ENCODE data around the gene PRIMA1.

The PRIMA1 gene

DNA sequence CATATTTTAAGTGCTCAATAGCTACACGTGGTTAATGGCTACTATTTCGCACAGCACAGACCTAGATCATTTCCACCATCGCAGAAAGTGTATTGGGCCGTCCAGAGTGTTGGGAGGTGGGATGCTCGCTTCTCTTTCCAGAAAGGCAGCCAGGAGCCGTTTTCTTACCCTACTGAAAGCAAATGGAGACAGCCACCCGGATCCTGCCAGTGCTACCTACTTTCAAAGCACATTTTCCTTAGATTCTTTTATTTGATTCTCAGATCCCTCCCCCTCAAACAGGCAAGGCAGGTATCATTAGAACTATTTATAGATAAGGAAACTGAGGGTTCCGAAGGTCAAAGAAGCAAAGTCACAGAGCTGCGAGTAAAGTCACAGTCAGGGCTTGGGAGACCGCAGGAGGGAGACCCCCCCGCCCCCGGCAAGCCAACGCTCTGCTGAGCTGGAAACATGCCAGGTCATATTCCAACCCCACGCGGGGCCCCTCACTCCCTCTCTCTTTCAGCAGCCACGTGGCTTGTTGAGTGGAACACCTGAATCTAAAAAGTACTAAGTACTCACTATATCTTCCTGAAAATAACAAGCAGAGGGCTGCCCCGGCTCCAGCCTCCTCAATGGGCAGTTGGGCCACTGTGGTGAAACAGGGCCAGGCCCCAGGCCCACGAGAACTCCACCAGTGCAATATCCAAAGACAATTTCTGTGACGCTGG, 36.2 kb downstream of the PRIMA1 start:
- no peak for DNase-seq

DNA sequence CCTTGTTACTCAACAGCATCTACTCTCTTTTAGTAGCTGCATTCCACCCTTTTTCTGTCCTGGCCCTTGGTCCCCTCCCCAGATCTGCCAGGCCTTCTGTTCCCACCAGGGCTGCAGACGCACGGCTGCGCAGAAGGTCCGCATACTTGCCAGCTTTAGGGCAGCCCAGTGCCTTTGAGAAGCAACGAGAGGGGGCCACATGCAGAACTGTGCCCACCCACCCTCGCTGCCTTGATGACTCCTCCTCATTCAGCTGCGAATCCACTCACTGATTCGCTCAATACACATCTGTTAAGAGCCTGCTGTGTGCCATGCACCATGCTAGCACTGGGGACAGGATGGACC, 39.2 kb downstream of the PRIMA1 start:
- DNase-seq: no peak

DNA sequence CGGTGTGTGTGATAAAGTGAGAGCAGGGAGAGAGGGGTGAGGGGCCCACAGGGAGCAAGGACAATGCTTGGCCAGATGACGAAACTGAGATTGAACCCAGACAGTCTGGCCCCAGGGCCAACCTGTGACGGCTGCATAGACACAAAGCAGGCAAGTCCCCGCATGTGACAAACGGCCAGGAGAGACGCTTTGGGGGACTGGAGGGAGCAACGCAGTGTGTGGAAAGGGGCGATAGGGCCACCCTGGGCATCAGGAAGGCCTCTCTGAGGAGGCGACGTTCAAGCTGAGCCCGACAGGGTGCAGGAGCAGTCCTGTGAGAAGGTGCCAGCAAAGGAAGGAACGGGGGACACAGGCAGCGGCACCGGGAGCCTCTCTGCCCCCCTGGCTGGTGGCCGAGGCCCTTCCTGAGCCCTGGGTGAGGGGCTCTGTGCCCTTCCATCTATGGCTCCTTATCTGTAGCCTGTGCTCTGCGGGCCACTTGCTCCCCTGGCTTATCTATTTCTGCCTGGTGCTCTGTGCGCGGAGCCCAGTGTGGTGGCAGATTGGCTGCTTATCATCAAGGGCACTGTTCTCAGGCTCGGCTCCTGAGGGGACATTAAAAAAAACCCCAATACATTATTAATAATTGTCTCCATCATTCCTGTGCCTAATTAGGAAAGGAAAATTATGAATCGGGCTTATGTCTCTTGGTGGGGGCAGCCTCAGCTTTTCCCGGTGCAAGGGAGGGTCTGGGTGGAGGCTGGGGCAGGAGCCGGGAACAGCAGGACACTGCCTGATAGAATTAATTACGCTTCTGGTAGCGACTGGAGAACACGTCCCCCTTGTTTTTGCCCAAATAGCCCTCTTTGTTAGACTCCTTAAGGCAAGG, 39.8 kb downstream of the PRIMA1 start:
- DNase-seq: no peak

DNA sequence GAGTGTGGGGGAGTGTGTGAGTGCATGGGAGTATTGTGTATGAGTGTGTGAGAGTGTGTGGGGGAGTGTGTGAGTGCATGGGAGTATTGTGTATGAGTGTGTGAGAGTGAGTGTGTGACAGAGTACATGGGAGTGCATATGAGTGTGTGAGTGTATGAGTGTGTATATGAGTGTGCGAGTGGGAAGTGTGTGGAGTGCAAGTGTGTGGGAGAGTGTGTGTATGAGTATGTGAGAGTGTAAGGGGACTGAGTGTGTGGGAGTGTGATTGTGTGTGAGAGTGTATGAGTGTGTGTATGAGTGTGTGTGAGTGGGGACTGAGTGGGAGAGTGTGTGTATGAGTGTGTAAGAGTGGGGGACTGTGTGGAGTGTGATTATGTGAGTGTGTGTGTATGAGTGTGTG, 40.7 kb downstream of the PRIMA1 start:
- DNase-seq: no peak

DNA sequence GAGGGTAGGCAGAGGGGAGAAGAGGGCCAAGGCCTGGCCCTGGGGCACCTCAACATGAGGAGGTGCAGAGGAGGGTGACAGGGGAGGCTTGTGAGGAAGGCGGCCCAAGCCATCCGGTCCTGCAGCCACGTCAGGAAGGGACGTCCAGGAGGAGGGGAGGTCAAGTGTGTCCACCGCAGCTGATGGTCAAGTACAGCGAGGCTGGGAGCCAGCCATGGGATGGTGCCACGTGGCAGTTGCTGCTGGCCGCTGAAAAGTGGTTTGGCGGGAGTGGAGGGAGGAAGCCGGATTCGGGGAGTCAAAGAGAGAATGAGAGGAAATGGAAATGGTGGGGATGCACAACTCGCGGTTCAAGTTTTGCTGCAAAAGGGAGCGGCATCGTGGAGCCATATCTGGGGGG, 41.2 kb downstream of the PRIMA1 start:
- no peak for DNase-seq

DNA sequence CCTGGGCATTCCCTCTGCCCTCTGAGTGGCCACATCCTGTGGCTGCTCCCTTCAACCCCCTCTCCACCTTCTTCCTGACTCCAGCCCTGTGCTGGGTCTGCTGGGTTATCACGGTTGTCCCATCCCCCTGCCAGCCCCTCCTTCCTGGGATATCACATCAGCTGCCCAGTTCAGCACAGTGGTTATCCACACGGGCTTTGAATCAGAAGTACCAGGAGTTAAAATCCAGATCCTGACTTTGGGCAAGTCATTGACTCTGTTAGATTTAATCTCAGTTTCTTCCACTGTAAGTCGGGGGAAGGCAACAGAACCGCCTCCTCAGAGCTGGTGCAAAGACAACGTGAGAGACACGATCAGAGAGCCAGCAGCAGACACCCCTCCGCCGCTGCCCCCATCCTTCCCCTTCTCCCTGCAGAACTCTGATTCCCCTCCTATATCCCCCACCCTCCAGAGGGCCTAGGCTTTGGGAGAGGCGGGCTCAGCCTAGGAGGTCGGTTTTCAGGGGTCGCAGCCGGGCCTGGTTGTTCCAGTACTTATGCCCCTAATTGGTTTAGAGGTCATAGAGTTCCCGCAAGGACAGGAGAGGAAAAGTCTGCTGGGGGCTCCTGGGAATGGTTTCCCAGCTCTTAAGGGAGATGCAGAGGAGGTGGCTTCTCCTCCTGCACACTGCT, 42.5 kb downstream of the PRIMA1 start:
- no peak for DNase-seq

DNA sequence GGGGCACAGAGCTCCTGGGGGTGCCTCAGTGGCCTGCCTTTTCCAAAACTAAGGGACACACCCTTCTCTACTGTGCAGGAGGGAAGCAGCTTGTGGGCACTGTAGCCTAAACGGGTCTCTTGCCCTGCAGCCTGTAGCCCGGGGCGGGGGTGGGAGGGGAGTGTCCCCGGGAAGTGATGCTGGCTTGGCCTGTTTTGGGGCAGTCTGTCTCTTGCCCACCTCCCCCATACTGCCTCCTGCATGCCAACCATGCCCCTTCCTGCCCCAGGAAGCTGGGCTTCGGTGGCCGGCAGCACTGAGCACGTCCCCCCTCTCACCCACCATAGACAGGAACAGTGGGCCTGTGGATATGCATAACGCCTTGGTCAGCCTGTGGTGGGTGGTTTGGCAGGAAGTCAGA, 43.4 kb downstream of the PRIMA1 start:
- DNase-seq: no peak

DNA sequence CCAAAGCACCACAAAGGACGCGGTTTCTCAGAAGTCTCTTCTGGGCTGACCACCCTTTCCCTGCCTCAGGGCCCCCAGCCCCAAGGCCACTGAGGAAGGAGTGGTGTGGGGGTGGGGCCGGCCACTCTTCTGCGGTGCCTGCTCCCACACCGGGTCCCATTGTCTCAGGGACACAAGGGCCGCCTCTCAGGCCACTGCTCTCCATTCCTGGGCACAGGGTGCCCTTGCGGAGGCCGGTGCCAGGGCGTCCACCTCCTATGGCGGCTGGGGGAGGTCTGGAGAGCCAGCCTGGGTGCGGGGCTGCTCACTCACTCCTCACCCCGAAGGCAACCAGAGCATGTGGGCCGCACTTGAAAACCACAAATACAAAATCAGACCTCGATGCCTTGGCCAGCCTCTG, 44.1 kb downstream of the PRIMA1 start:
- no peak for DNase-seq

DNA sequence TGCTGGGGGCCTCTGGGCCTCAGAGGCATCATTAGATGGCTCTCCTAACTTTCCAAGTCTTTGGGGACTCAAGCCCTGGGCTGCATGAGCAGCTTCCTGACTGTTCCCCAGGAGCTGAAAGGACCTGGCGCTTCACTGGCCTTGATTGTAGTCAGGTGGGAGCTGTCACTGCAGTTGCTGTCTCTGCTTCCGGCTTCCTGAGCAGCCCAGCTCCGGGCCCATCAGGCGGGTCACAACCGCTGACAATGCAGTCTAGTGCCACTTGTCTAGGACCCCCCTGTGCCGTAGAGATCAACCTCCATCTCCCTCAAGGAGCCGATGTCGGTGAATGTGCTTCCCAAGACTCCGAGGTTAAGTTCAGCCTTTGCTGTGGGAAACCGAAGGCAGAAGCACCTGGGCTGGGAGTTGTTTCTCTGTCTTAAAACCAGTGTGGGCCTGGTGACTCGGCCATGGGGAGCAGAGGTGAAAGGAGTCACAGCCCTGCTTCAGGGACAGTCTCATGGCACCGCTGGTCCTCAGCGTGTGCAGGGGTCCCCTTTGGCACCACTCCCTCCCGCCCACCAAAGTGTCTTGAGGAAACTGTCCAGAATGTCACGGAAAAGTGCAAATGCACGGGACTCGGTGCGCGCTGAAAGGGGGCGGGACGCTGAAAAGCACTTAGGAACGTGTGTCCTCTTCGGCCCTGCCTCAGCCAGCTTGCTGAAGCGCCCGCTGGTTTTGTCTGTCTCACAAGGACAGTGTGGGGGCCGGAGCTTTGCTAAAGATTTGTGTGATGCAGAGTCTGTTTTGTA, 44.8 kb downstream of the PRIMA1 start:
- DNase-seq: no peak

DNA sequence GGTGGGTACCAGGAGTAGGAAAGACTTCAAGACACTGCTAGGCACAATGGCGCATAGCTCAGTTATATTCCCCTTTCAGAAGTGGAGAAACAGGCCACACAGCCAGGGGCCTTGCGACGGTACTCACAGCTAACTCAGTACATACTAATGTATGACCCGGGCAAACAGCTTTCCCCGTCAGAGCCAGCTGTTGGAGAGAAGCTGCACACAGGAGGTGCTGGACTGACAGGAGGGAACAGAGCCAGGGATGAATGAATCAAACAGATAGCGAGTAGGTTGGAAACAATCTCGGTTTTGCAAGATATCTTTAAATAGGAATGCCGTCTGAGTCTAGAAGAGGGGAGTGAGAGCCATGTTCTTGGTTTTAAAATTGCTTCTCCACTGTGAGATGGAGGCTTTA, 45.5 kb downstream of the PRIMA1 start:
- DNase-seq: no peak

DNA sequence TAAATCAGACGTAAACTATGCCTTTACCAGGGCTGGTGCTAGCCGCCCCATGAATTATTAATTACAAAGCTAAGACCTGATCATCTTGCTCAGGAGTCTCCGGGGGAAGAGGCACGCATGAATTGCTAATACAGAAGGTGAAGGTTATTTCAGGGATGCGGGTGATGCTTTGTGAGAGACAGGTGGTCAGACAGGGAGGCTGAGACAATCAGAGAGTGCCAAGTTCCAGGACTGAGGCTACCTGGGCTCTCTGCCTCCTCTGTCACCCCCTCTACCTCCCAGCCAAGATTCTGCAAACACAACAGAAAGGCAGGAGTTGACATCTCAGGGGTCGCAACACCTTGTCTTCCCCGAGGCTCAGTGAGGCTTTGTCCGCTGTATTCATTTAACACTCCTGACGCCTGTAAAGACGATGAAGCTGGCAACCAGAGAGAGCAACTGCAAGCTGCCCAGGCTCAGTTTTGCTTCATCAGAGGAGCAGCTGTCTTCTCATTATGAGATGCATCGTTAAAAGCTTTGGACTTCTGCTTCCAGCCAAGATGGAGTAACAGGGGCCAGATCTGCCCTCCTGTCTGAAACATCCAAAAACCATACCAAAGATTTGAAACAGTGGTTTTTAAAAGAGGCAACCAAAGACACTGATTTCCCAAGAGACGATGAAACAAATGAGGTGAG, 46.6 kb downstream of the PRIMA1 start:
- no peak for DNase-seq

DNA sequence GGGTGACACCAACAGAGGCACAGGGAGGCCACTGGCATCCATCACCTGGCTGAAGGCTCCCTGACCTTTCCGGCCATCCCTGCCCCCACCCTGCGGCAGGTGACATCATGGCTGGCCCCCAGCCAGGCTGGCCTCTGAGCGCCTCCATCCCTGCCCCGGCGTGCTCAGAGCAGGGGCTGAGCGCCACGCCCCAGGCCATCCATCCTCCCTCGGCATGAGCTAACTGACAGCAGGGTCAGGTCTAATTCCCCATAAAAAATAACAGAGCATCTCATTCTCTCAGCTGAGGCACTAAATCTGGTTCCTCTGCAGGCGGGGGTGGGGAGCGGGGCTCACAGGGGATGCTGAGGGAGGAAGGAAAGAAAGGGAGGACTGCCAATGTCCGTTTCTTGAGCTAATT, 50.7 kb downstream of the PRIMA1 start:
- no peak for DNase-seq

DNA sequence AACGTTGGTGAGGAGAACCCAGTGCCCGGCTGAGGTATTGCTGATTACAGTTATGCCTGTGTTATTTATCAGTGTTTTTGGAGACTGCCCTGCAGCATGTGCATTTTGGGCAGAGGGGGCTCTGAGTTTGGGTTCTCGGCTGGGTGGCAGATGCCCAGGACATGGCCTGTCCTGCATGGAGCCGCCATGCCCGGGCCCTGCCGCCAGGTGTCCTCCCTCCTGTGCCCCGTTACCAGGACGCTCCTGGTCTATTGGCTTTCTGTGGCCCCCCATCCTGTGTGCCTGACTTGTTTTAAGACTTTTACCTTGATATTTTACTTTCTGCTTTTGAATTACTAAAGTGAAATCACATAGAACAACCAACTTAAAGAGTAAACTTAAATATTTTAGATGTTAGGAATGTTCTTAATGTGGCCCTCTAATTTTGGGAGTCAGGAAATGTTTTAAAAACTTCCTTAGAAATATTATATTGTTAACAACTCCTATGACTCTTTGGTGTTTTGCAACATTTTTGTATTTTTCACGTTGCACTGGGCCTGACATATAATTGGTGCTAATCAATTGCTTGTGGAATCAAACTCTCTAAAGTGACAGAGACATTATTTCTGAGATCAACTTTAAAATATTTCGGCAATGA, 51.8 kb downstream of the PRIMA1 start:
- no peak for DNase-seq

DNA sequence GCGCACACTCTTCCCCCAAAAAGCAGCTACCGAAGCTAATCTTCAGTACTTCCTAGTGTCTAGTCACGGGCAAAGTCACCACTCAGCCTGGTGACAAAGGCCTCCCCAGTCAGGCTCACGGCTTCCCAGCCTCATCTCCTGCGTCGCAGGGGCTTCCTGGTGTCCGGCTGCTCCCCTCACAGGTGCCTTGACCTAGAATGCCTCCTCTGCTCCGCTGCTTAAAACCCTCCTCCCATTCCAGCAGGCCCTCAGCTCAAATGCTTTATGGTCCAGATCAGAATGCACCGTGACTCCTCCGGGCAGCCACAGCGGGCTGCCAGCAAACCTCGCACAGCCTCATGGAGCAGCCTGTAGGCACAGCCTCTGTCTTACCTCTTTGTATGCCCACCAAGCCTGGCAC, 53.1 kb downstream of the PRIMA1 start:
- DNase-seq: no peak

DNA sequence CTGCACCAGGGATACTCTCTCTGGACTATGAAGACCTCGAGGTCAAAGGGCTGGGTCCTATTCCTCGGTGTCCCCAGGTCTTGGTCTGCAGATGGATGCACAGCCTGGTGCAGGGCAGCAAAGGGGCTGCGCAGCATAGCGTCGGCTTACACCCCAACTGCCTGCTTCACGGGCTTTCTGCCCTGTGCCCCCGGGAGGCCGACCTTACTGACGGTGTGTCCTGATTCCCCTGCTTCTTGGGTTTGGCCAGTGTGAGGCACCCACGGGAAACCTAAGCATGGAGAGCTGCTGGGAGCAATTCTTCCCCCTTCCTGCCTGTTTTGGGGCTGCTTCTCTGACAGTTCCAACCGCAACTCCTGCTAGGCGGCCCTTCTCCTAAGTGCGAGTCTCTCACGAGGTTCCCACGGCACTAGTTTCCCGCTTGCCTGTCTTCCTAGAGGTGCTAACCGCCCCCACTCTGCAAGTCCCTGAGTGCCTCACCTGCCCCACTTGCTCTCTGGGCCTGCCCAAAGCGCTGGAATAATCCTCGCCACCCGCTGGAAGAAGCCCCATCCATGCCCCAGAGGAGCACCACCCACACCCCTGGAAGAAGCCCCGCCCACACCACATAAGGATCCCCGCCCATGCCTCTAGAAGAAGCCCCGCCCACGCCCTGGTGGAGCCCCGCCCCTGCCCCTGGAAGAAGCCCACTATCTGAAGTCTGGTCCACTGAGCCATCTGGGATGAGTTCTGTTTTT, 54.0 kb downstream of the PRIMA1 start:
- no peak for DNase-seq

DNA sequence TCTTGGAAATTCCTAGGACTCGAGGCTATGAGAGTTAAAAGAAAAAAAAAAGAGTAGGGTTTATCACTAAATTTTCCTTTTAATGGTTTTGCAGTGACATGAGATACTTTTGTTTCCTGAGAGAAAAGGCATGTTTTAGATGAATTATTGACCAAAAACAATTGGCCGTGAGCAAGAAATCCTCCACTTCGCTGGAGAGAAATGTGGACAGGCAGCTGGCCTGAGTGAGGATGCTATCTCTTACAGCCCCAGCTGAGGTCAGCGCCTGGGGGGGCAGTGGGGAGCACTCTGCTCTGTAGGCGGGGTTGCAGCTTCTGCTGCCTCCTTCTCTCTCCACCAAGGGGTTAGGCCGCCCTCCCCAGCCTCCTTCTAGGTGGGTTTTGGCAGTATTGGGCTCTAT, 54.7 kb downstream of the PRIMA1 start:
- DNase-seq: no peak

DNA sequence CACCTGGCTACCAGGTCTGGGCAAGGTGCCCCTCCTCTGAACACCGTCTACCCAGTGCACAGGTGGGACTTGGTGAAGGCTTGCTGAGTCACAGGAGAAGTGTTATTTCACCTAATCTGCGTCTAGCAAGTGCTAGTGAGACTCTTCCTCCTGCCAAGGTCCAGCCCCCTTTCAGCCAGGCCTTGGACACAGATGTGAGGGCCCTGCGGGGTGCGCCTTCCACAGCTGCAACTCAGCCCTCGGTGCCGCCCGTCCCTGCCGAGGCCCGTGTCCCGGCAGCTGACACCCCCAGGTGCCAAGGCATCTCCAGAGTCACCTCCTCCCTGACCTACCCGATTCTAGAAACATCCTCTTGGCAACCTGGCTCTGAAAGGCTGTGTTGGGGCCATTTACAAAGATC, 55.1 kb downstream of the PRIMA1 start:
- DNase-seq: no peak

DNA sequence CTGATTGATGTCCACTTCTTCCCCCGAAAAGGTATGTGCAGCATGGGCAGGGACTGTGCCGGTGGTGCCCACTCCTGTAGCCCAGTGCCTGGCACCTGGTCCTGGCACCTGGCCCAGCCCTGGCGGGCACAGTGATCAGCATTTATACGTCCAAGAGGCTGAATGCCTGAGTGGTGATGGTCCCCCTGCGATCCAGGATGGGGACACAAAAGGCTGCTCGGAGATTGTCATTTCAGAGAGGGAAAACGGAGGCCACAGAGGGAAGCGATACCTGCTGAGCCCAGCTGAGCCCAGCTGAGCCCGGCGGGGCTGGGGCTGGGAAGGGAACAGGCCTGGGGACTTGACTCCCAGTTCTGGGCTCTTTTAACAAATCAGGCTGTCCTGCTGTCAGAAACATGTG, 55.8 kb downstream of the PRIMA1 start:
- no peak for DNase-seq

DNA sequence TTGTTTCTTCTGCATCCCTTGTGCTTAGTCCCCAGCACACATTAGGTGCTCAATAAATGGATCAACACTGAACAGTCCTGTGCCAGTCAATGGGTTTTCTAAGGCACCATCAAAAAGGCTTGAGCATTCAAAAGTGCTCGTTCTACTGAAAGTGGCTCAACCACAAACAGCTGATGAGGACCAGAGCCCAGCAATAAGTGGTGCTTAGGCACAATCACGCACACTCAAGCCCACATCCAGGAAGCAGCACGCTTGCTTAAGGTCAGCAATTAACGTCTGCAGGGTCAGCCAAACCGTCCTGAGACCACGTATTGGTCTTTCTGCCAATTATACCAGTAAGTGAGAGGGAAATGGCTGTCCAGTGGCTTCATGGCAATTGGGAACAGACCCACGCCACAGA, 56.5 kb downstream of the PRIMA1 start:
- no peak for DNase-seq

DNA sequence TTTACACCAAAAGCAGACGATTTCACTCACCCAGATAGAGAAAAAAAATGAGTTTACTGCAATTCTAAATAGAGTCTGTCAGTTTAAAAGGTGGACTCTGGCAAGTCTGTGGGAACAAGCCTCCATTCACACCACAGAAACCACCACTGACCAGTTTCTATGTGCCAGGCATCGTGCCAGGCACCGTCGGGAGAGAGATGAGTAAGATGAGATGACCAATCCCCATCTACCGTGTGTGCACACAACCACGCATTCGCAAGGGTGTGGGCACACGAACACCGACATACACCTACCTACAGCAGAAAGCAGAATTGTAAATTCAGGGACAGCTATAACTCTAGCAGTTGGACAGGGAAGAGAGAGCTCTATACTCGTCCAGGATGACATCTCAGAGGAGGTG, 58.3 kb downstream of the PRIMA1 start:
- no peak for DNase-seq

DNA sequence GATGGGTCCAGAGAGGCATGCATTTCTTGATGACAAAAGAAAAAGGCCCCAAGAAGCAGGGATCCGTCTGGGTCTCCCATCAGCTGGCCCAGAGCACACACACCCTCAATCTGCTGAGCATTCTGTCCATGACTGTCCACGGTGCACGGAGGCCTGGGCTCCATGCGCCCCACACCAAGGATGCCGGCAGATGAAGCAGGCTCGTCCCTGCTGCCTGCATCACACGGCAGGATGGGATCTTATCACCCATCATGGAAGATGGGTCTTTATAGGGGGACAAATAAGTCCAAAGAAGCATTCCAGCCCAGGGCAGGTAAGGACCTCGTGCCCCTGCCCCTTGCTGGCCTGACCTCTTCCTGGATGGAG, 59.7 kb downstream of the PRIMA1 start:
- no peak for DNase-seq

All from stimulated activated CD4-positive, alpha-beta T cell treated with anti-CD3 and anti-CD28 coated beads, Interleukin-4, amount 100 ng/mL, for 1 hour (primary cell).